Right atrium auricular region (tissue), 2 donors: ENCODE results near the gene DDIT3. TPM values are rescaled to one million over a fixed set of nuclear protein-coding genes. Genes with fewer than 3 reads are reported as not detected.
A peak's percentile ranks its signal among the peaks of the same experiment; 100 is the strongest.
"Not testable (repeated sequence)": the region's sequence is repeated elsewhere in the genome, so short reads cannot be mapped to it uniquely, and the experiment has no call there.

Source experiments
- DNase-seq: peaks from one replicate; pipeline ENCODE4 v3.0.0-alpha.2; 2019; ENCODE audit warnings: low spot score
- H3K27ac ChIP-seq, 2 donors: fragments of 200-600 bp; sonication (generic); 1 replicate in 1 of 2; 2 replicates in 1 of 2; pipeline ENCODE4 v1.5.1; 2016 to 2019
- H3K27me3 ChIP-seq, 2 donors: fragments of 200-600 bp; sonication (generic); one replicate each; pipeline versions ENCODE4 v1.5.1 to v1.6.0; 2017 to 2019
- H3K36me3 ChIP-seq: fragments of 200-600 bp; sonication (generic); one replicate; pipeline ENCODE4 v1.5.1; 2016
- H3K4me1 ChIP-seq, 2 donors: fragments of 200-600 bp; sonication (generic); one replicate each; pipeline versions ENCODE4 v1.5.1 to v1.6.0; 2017 to 2019
- H3K4me3 ChIP-seq, 2 donors: fragments of 200-600 bp; sonication (generic); 1 replicate in 1 of 2; 2 replicates in 1 of 2; pipeline ENCODE4 v1.5.1; 2017 to 2019; ENCODE audit warnings: mild to moderate bottlenecking in 1 of 2, moderate library complexity in 1 of 2
- H3K9me3 ChIP-seq, 2 donors: fragments of 200-600 bp; sonication (generic); one replicate each; pipeline ENCODE4 v1.5.1; 2019
- total RNA-seq, 2 donors: library from RNA; depleted of rRNA; stranded (reverse); fragments of >200 nt; gene quantifications; one replicate each; pipeline ENCODE4 v1.1.0, GENCODE V29; 2016
- TF ChIP-seq, protein P1 (sequence below), 2 donors: fragments of 200-600 bp; sonication (generic); IDR thresholded peaks; one replicate each; pipeline ENCODE4 v1.5.1; 2019; ENCODE audit warnings: antibody characterized with exemption in 2 of 2

The DDIT3 gene, protein sequence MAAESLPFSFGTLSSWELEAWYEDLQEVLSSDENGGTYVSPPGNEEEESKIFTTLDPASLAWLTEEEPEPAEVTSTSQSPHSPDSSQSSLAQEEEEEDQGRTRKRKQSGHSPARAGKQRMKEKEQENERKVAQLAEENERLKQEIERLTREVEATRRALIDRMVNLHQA
- total RNA-seq, result 10 to 100 TPM; 19.8 to 25.0 TPM

DNA sequence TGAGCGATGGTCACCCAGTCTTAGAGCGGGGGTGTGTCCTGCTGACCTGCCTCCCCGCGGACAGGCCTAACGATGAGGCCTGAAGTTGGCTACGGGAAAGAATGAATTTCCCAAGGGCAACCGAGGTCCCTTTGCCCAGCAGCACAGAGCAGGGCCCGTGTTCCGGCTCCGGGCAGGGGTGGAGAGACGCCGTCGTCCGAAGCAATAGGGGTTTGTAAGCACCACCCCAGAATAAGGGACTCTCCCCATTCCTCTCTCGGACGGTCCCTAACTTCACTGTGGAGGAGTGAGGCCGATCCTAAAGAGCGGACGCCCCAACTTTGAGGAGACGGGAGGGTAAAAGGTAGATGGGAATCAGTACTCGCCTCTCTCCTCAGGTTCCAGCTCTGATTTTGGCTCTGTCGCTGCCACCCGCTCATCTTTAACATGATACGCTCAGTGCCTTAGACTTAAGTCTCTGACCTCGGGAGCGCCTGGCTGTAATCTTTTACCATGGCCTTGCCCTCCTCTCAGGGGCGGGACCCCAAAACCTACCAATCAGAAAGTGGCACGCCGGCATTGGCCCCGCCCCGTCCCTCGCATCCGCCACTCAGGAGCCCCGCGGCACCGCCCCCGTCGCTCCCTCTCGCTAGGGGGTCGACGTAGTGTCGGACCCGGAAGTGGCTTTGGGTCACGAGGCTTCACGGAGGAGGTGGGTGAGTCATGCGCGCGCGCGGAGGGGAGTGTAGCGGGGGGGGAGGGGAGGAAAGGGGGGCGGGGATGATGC is at the start of gene DDIT3:
Gene DDIT3, minus strand, starts transcription at position 462 of the 766 bp plus-strand sequence. CDS start 3,108 bp downstream, outside the sequence.
- H3K9me3 ChIP-seq, result no peaks in the 10 kb centered on the region
- H3K4me1 ChIP-seq, result peaks cover 0 to 67% of the 10 kb centered on the region in 2 donors
- no peaks in the 10 kb centered on the region for H3K27me3 ChIP-seq
- TF ChIP-seq, protein P1, sequence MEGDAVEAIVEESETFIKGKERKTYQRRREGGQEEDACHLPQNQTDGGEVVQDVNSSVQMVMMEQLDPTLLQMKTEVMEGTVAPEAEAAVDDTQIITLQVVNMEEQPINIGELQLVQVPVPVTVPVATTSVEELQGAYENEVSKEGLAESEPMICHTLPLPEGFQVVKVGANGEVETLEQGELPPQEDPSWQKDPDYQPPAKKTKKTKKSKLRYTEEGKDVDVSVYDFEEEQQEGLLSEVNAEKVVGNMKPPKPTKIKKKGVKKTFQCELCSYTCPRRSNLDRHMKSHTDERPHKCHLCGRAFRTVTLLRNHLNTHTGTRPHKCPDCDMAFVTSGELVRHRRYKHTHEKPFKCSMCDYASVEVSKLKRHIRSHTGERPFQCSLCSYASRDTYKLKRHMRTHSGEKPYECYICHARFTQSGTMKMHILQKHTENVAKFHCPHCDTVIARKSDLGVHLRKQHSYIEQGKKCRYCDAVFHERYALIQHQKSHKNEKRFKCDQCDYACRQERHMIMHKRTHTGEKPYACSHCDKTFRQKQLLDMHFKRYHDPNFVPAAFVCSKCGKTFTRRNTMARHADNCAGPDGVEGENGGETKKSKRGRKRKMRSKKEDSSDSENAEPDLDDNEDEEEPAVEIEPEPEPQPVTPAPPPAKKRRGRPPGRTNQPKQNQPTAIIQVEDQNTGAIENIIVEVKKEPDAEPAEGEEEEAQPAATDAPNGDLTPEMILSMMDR (IDR thresholded peaks at IDR 0.05), result no peak
- DNase-seq, result peak; percentile 100
- H3K4me3 ChIP-seq, result peak within 1 kb of the TSS; percentile 93 to 98
- peaks cover 42% of the 10 kb centered on the region for H3K36me3 ChIP-seq
- H3K27ac ChIP-seq, result peak within 1 kb of the TSS; percentile 97 to 100

DNA sequence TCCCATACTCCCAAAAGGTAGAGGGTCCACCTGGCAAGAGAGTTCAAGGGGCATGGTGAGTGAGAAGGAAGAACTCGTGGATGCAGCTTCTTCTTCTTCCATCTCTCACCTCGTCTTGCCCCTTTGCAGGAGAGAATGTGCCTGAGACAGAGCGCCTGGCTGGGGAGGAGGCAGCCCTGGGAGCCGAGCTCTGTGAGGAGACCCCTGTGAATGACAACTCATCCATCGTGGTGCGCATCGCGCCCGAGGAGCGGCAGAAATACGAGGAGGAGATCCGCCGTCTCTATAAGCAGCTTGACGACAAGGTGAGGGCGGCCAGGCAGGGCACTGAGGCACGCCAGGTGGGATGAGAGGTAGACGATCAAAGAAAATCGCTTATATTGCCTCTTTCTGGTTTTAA is 49.5 kb upstream of the DDIT3 start:
- Histone ChIP-seq H3K36me3 (no peaks in the 10 kb centered on the region), H3K27ac (no peak overlapping the region), H3K4me1 (no peaks in the 10 kb centered on the region), H3K9me3 (no peaks in the 10 kb centered on the region), H3K27me3 (no peaks in the 10 kb centered on the region), H3K4me3 (no peak overlapping the region)
- DNase-seq, result no peak
- TF ChIP-seq, protein P1 (IDR thresholded peaks at IDR 0.05), result no peak

DNA sequence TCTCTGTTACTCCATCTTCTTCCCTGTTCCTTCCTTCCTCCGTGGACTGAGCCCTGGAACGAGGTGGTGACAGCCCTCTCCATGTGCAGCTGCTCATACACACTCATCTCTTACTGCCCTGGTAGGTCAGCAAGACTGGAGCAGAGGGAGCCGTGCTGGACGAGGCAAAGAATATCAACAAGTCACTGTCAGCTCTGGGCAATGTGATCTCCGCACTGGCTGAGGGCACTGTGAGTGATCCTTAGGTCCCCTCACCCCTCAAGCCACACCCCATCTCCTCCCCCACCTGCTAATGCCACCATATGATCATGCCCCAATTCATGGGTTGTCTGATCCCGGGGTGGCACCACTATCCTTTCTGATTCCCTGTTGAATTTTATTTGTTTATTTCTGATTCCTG is 48.5 kb upstream of the DDIT3 start:
- TF ChIP-seq, protein P1 (IDR thresholded peaks at IDR 0.05), result no peak
- H3K4me3 ChIP-seq, result no peak overlapping the region
- no peaks in the 10 kb centered on the region for H3K27me3 ChIP-seq
- no peak for DNase-seq
- H3K4me1 ChIP-seq, result no peaks in the 10 kb centered on the region
- H3K27ac ChIP-seq, result no peak overlapping the region
- H3K36me3 ChIP-seq, result no peaks in the 10 kb centered on the region
- H3K9me3 ChIP-seq, result no peaks in the 10 kb centered on the region

DNA sequence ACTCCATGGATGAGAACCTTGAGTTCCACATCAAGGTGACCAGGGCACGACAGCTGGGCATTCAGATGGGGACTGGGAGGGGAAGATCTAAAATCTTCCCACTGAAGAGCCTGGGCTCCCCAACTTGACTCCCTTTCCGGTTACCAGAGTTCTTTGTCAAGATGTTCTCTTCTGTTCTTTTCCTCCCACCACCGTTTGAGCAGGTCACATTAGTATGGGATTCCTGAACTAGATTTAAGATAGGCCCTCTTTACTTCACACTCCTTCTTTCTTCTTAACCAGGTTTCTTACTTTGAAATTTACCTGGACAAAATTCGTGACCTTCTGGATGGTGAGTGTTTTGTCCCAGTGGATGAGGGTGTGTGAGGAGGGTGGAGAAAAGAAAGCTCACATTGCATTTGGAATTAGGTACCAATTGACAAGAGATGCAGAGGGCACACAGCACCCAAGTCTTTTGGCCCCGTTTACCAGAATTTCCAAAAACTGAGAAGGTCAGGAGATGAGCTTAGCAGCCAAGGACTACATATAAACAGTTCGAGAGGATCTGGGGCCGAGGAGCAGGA is 43.9 kb upstream of the DDIT3 start:
- Histone ChIP-seq H3K9me3 (no peaks in the 10 kb centered on the region), H3K27ac (no peak overlapping the region), H3K36me3 (no peaks in the 10 kb centered on the region), H3K4me1 (no peaks in the 10 kb centered on the region), H3K27me3 (no peaks in the 10 kb centered on the region), H3K4me3 (no peak overlapping the region)
- DNase-seq, result no peak
- TF ChIP-seq, protein P1 (IDR thresholded peaks at IDR 0.05), result no peak

DNA sequence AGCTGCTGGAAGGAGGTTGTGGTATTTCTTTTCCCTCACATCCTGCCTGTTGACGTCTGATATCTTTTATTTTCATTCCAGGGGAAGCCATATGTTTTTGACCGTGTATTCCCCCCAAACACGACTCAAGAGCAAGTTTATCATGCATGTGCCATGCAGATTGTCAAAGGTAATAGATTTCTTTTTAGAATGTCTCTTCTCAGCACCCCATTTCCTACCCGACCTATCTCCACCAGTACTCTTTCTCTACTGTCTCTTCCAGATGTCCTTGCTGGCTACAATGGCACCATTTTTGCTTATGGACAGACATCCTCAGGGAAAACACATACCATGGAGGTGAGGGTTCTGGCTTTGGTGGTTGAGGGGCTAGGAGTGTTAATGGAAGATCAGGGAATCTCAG is 43.0 kb upstream of the DDIT3 start:
- Histone ChIP-seq H3K27ac (no peak overlapping the region), H3K4me3 (no peak overlapping the region), H3K9me3 (no peaks in the 10 kb centered on the region), H3K27me3 (no peaks in the 10 kb centered on the region), H3K4me1 (no peaks in the 10 kb centered on the region), H3K36me3 (no peaks in the 10 kb centered on the region)
- TF ChIP-seq, protein P1 (IDR thresholded peaks at IDR 0.05), result no peak
- DNase-seq, result no peak

DNA sequence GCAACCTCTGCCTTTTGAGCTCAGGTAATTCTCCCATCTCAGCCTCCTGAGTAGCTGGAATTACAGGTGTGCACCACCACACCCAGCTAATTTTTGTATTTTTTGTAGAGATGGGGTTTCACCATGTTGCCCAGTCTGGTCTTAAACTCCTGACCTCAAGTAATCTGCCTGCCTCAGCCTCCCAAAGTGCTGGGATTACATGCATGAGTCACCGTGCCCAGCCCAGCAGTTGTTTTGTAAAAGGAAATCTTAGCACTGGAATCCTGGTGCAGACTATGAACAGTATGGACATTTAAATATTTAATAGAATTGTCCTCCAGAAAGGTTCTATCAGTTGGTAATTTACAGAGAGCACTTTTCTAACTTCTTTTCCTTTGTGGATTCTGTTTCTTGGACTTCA is 40.8 kb upstream of the DDIT3 start:
- not testable (repeated sequence) for H3K9me3 ChIP-seq, H3K27ac ChIP-seq, H3K36me3 ChIP-seq, H3K4me3 ChIP-seq, DNase-seq, H3K4me1 ChIP-seq, H3K27me3 ChIP-seq
